Progenitor cell of endocrine pancreas (in vitro differentiated cells): ENCODE results near the gene MAP3K10. TPM values are rescaled to one million over a fixed set of nuclear protein-coding genes. Genes with fewer than 3 reads are reported as not detected.

ENCODE experiments used
- DNase-seq: peaks from one replicate; pipeline ENCODE4 v3.0.0; 2021; ENCODE audit warnings: low spot score; ENCODE audit not compliant: unreplicated experiment
- H3K27ac Mint-ChIP-seq: 2 replicates; pipeline ENCODE4 v1.8.0; 2021; ENCODE audit warnings: mild to moderate bottlenecking, moderate library complexity, mixed read lengths
- H3K27me3 Mint-ChIP-seq: 2 replicates; pipeline ENCODE4 v1.8.0; 2021; ENCODE audit warnings: mixed read lengths
- H3K36me3 Mint-ChIP-seq: 2 replicates; pipeline ENCODE4 v1.8.0; 2022; ENCODE audit warnings: mixed read lengths; ENCODE audit not compliant: insufficient read depth
- H3K4me1 Mint-ChIP-seq: 2 replicates; pipeline ENCODE4 v1.8.0; 2021; ENCODE audit warnings: low read depth, mixed read lengths
- H3K4me3 Mint-ChIP-seq: 2 replicates; pipeline ENCODE4 v1.8.0; 2021; ENCODE audit warnings: low read depth, mild to moderate bottlenecking, moderate library complexity, mixed read lengths
- H3K9me3 Mint-ChIP-seq: 2 replicates; pipeline ENCODE4 v1.8.0; 2021; ENCODE audit warnings: low read depth, mixed read lengths
- CTCF ChIP-seq: fragments of 200-600 bp; sonication (generic); IDR thresholded peaks from one replicate; pipeline ENCODE4 v1.5.0; 2021; ENCODE audit warnings: antibody characterized with exemption, mild to moderate bottlenecking; ENCODE audit not compliant: unreplicated experiment
- total RNA-seq: library from RNA; stranded (reverse); gene quantifications from 2 replicates; pipeline ENCODE4 v1.2.1, GENCODE V29; 2021

MAP3K10 gene
- total RNA-seq, 1 donor from 2014 or later, result 35.3 TPM

GRCh38 chr19:40231057-40231456 lies 39.8 kb downstream of the MAP3K10 start:
- H3K27ac Mint-ChIP-seq, result no peak overlapping the region
- H3K4me1 Mint-ChIP-seq, result peaks cover 8% of the 10 kb centered on the region
- no peaks in the 10 kb centered on the region for H3K9me3 Mint-ChIP-seq
- no peak for TF ChIP-seq CTCF
- peaks cover 17% of the 10 kb centered on the region for H3K27me3 Mint-ChIP-seq
- H3K36me3 Mint-ChIP-seq, result peaks cover 1% of the 10 kb centered on the region
- no peak for DNase-seq
- H3K4me3 Mint-ChIP-seq, result no peak overlapping the region

DNA sequence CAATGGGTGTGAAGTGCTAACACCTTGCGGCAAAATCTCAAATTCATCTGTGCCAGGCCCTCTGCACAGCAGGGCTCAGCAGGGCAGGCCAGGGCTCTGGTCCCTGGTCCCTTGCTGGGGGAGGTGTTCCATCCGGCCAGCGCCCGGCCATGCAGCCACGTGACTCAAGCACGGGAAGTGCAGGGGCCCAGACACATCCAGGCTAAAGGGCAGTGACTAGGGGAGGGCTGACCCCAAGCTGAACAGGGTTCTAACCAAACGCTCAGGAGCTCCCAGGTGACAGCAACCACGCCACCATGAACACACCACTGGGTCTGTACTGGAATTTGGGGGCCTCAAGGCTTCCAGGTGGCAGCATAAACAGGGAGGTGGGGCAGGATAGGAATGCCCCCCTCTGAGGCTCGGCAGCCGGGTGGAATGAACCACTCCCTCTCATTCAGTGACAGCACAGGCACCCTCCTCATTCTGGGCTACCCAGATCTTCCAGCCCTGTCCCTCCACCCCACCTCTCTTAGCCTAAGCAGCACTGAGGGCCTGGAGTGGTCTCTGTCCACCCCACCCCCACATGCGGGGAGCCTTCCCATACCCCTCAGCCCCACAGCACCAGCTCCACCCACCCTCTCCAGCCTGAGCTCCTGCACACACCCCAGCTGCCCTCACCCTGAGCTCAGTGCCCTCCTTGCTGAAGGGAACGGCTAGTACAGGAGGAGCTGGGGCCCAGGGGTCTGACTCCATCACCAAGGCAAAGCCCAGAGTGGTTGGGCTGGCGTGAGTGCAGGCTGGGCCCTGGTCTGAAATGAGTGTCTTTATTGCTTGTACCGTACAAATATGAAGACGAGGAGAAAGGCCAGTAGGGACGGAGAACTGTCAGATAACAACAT lies 40.6 kb downstream of the MAP3K10 start:
- Mint-ChIP-seq H3K27me3 (peaks cover 14% of the 10 kb centered on the region), H3K4me1 (peaks cover 8% of the 10 kb centered on the region), H3K27ac (peak overlapping the region; percentile 62), H3K4me3 (no peak overlapping the region), H3K36me3 (peaks cover 1% of the 10 kb centered on the region), H3K9me3 (no peaks in the 10 kb centered on the region)
- TF ChIP-seq CTCF, result no peak
- no peak for DNase-seq

DNA sequence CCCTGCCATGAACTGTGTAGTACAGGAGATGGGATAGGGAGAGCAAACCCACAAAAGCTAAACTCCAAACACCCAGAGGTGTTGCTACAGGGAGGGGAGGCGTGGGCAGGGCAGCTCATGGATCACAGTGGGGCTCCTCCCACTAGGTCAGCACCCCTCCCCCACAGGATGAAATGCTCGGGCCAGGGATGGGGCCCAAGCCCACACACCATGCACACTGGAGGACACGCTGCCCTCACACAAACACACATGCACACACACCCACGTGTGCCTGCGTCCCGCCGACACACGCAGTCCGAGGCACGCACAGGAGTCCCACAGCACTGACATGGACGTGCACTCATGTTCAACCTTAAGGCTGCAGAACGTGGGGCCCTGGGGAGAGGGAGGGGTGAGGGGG lies 41.3 kb downstream of the MAP3K10 start:
- Mint-ChIP-seq H3K4me3 (no peak overlapping the region), H3K4me1 (peaks cover 8% of the 10 kb centered on the region), H3K27me3 (peaks cover 9% of the 10 kb centered on the region), H3K9me3 (no peaks in the 10 kb centered on the region), H3K36me3 (peaks cover 1% of the 10 kb centered on the region), H3K27ac (no peak overlapping the region)
- no peak for TF ChIP-seq CTCF
- no peak for DNase-seq

- Mint-ChIP-seq H3K4me1 (peaks cover 8% of the 10 kb centered on the region), H3K36me3 (peaks cover 3% of the 10 kb centered on the region), H3K27ac (no peak overlapping the region), H3K4me3 (no peak overlapping the region), H3K27me3 (peaks cover 2% of the 10 kb centered on the region), H3K9me3 (no peaks in the 10 kb centered on the region)
- TF ChIP-seq CTCF, result no peak
- no peak for DNase-seq
These were observed 42.0 kb downstream of the MAP3K10 start for GRCh38 chr19:40232949-40233810.

GRCh38 chr19:40233811-40234389 lies 42.7 kb downstream of the MAP3K10 start:
- Mint-ChIP-seq H3K27ac (no peak overlapping the region), H3K27me3 (no peaks in the 10 kb centered on the region), H3K36me3 (peaks cover 4% of the 10 kb centered on the region), H3K4me3 (no peak overlapping the region), H3K9me3 (no peaks in the 10 kb centered on the region), H3K4me1 (peaks cover 8% of the 10 kb centered on the region)
- no peak for DNase-seq
- TF ChIP-seq CTCF, result no peak
